Raji (cell line): ENCODE data around the gene RBMS1.

Source experiments
- POLR2A ChIP-seq: IDR thresholded peaks from 2 replicates; pipeline ENCODE4 v1.6.1; 2011; ENCODE audit warnings: low read depth, low read length, control low read depth; ENCODE audit not compliant: insufficient read depth

Gene RBMS1

DNA sequence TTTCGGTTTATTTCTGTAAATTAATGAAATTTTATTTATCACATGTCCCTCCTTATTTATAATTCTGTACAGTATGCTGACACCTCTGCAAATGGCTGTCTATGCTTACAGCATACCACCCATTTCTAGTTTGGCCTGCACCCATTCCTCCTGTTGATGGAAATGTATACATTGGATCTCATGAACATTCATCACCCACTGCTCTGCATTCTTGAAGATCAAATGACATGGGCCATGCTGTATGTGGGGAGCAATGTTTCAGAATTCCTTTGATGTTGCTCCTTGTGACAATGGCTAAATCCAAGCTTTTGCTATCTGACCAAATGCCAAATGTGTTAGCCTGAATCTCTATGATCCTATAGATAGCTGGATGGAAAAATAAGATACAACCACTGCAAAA lies 238.2 kb downstream of the RBMS1 start:
- TF ChIP-seq POLR2A: no peak

DNA sequence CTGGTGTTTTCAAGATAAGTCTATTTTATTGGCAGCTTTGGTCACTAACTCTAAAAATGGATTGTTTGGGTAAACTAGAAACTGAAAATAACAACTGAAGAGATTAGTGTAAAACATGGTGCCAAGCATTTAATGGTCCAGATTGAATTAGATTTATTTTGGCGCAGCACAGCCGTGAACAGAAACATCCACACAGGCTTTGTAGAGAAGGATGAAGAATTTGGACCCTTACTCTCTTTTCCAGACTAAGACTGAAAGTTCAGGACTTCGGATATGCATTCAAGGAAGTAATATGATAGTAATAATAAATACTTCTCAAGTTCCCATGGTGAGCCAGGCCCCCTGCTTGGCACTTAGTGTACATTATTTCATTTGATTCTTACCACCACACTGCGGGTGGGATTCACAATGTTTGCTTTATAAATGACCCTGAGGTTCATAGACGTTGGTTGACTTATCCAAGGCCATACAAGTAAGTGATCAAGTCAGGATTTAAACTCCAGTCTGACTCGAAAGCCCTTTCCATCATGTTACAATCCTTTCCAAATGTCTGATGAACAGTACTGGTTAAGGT lies 239.3 kb downstream of the RBMS1 start:
- TF ChIP-seq POLR2A: no peak

DNA sequence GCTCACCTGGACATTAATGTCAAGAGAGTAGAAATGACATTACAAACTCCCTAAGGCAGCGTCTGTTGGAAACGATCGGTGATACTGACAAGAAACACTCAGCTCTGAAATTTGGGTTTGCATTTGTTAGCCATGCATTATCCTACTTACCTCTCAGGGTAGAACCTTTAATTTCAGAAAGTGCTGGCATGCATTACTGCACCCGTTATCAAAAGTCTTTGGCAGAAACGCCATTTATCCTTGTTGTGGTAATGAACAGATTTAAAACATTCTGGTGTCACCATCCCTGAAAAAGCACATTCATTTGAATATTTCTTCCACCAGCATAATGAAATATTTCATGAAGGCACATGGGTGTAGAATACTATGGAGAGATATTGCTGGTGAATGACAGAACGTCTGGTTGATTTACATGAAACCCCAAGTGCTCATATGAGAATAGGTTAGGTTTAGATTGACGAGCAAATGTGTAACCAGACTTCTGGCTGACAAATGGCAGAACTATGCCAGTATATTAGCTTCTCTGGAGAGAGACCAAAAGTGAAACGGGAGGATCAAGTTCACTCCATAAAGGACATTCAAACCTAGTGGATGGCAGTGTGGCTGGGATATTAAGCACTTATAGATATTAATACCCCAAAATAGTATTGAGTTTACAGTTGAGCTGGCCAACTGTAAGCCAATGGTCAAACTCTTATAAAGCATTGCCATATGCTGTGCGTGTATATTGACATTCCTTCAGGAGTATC lies 240.0 kb downstream of the RBMS1 start:
- no peak for TF ChIP-seq POLR2A

DNA sequence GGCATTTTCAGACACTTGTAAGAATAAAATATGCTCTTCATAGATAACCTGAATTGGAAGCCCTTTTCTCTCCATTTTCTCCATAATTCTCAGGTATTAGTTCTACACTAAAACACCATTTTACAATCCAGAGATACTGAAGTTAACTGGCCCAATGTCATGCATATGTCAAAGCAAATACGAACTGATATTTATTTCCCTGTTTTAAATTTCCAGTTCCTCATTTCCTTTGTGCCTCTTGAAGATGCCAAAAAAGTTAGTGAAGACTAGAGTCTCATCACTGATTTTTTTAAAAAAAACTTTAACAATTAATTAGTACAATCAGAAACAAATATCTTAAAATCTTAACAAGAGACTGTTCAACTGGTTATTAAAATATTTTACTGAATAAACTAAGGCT lies 240.7 kb downstream of the RBMS1 start:
- TF ChIP-seq POLR2A: no peak

DNA sequence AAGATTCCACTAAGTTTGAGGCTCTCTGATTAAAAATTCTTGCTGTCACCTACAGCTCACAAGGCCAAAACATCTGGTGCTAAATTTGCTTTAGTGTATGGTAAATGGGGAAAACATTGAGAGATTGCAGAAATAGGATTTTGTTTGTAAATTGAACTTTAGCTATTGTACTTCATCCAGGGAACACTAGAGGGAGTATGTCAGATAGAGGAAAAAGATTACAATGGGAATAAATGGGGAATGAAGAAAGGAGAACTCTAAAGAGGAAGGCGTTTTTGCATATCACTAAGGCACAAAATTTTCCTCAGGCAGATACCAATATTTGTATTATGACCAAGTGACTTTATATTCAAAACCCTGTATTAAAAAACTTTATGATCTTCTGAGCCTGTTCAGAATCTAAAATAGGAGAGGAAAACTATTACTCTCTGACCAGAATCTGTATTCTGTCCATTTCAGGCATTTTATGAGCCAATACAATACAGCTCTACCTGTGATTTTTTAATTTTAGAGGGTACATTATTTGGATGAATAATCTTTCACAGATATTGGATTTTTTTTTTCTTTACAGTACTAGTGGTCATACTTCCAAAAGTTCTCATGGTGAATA lies 241.2 kb downstream of the RBMS1 start:
- no peak for TF ChIP-seq POLR2A

DNA sequence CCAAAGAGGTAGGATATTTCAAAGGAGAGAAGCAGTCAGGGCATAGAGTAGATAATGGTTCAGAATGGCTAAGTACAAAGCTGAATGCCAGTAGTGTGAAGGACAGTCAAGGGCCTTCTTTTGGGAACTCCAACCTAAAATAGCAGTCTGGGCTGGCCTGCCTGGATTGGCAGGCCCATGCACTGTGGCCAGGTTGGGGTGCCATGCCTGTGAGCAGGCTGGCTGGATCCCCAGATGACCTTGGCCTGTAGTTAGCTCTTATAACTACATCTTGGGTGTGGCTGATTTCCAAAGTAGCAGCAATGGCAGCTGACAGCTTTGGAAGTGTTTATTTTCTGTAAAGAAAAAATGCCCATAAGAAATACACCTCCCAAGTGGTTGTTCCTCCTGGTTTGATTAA lies 242.0 kb downstream of the RBMS1 start:
- no peak for TF ChIP-seq POLR2A

DNA sequence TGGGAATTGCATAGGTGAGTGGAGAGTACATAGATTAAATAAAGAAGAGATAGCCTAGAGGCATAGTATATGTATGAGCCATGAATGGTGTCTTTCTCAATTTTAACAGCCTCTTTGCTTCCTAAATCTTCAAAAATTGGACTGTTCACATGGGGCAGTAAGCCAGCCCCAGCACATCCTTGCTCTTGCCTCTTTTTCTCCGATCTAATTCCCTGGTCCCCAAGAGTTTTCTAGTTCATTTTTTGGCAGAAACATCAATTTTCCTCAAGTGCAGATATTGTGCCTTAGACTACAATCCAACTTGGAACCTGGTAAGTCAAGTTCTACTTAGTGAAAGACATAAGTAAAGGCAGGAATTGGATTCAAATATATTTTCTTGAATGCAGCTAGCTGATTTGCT lies 243.7 kb downstream of the RBMS1 start:
- no peak for TF ChIP-seq POLR2A

DNA sequence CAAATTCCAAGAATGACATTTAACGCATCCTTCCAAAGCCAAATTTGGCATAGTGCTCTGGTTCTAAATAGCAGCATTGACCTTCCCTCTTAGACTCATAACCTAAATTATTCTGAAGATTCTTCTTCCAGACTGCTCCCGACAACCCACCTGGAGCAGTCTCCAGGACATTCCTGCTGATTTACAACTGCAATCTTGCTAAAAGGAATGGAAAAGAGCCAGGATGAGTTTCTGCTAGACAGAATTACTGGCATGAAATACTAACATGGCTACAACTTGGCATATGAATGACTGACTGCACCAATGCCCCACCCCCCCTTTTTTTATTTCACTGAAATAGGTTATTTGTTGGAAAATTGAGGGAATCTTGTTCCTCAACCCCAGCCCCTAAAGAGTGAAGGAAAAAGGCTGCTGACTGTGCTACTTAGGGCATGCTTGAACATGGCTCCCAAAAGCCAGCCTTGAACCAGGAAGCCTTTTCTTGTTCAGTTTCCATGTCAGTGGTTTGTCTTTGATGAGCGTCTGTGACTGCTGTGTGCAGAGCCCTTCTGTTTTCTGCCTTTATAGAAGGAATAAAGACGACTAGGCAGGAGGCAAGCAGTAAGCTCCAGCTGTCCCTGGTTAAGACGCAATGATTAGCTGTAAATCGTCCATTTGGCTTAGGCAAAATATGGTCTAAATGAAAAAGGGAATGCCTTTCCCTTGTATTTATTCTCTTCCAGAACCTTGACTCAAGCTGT lies 246.1 kb downstream of the RBMS1 start:
- TF ChIP-seq POLR2A: no peak

DNA sequence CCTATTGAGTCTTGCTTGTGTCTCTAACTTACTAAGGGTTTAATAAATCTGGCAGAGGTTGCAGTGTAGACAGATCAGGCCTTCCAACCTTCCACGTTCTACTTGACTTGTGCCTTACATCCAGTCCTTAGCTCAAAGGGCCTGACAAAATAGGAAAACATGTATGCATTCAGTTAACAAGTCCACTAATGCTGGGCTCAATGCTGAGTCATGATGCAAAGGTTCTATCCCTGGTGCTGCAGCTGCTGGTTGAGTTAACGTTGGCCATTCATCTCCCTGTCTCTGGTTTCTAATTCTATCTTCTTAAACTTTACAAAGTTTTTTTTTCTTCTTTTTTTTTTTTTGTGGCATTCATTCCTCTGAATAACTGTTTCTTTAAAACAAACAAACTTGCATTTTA lies 247.3 kb downstream of the RBMS1 start:
- no peak for TF ChIP-seq POLR2A

DNA sequence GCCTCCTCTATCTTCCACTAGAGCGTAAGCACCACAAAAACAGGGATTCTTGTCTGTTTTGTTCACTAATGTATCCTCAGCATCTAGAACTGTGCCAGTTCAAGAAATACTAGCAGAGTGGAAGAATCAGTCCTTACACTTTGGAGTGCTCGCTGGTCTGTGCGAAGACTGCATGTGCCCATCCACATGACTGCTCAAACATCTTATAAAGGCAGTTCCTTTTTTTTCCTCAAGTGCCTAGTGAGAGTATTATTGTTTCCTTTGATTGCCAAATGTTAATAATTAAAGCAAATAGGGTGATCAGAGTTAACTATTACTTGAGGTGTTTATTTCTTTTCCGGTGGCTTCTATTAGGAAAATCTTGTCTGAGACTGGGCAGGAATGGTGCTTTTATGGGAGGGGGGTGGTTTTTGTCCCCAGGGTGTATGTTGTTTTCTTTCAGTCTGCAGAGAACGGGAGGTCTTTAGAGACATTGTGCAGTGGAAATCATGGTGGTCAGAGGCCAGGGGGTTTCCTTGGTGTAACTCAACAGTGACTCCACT lies 247.9 kb downstream of the RBMS1 start:
- TF ChIP-seq POLR2A: no peak

DNA sequence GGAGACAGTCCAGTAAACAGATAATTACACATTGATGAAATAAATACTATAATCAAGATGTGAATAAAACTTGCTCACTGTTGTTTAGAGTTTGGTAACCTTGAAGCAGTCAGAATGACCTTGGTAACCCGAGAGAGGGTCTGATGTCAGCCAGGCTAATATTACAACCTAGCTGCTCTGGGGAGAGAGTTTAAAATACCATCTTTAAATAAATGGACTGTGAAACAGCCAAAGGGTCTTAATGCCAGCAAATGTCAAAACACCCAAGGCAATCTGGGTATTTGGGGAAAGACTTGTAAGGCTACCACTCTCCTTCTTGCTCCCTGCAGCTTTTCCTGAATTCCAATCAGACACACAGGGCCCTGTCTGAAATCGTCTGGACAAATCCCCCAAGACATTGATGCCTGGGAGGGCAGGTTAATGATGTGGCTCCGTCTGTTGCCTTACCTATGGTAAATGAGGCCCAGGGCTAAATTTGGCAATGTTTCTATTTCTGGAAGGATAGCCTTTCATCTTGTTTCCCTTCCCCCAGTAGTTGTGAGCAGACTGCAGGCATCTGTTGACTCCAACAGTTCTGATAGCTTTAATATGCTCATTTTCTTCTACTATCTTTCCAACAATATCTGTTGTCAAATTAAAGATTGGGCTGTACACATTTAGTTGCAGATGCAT lies 250.6 kb downstream of the RBMS1 start:
- no peak for TF ChIP-seq POLR2A

DNA sequence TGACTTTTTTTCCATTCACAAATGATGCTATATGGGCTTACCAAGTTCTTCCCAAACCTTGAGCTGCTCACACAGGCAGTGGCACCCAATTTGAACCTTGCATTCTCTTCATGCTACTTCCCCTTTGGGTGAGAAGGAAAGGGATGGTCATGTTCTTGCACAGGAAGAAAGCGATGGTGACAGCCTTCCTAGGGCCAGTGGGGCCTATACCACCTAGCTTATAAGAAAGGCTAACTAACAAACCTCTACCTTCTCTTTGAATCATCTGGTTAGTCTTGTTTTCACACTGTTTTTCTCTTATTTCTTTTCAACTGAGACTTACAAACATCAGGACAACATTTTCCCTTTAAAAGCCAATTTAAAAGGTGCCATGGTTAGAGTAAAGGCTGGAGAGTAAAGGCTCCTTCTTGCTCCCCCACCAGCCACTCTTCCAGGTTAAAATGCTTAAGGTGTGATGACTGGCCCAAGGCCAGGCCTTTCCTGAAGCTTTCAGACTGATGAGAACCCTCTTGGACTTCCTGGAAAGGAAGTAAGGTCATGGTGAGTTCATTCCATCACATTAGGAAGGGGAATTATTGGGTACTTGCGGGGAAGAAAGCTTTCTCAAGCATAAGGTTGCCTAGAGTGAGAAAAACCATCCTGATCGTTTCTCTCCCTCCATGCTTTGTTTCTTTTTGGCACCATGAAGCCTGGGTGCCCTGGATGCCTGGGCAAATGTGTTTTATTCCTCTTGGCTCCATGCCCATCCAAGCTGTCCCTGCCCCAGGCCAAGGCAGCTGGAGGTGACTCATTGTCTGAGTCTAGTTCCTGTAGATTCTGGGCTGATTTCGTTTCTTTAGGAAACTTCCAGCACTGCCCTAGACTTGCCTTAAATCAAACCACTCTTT lies 252.1 kb downstream of the RBMS1 start:
- TF ChIP-seq POLR2A: no peak

DNA sequence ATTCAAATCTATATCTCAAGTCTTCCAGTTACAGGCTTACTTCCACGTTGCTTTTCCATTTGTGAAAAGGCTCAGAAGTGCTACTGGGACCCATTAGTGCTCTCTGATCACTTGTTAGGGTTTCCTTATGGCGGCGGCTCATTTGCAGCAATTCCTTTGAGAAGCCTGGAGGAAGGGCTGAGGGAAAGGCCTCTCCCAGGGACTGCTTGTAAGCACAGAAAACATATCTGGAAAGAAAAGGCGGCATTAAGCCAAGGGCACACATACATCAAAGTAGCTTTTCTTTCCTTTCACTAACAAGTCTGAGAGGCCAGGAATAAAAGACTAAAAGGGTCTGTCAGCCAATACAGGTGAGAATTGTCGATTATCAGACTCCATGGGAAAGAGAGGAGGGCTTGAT lies 254.2 kb downstream of the RBMS1 start:
- TF ChIP-seq POLR2A: no peak

DNA sequence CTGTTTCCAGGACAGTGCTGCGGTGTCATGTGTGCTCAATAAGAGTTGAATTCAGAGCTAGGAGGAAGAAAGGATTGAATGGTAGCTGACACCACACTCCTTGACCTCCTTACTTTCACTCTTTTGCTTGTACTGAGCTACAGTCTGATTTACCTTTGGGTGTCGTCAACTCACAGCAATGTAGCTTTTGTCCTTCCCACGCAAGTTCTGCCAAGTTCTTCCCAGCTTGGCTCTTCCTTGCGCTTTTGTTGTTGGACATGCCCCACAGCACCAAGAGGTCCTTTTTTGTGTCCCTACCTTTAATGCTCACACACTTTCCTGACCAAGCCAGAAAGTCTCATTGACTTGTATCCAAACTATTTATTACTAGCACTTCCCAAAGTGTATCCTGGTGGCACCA lies 255.2 kb downstream of the RBMS1 start:
- no peak for TF ChIP-seq POLR2A
